Neural cell (in vitro differentiated cells): Measurements from ENCODE around the gene MAML2. TPM values are rescaled to one million over a fixed set of nuclear protein-coding genes. Genes with fewer than 3 reads are reported as not detected.

ENCODE experiments used
- H2AFZ ChIP-seq: fragments of 200-600, 300-800 bp; sonication (generic), shearing (Covaris generic); 2 replicates; pipeline ENCODE4 v1.6.0; 2014; ENCODE audit warnings: low read depth, mild to moderate bottlenecking, antibody characterized with exemption, low read length, moderate library complexity
- H3F3A ChIP-seq: fragments of 200-600 bp; shearing (Covaris generic); 2 replicates; pipeline ENCODE4 v1.6.1; 2016; ENCODE audit warnings: mild to moderate bottlenecking, moderate library complexity, mixed read lengths, antibody characterized with exemption, low read length; ENCODE audit not compliant: insufficient read depth, poor library complexity, severe bottlenecking
- H3K27ac ChIP-seq: fragments of 200-600, 300-800 bp; sonication (generic), shearing (Covaris generic); 2 replicates; pipeline ENCODE4 v1.5.1; 2014; ENCODE audit warnings: mild to moderate bottlenecking, low read length, moderate library complexity
- H3K27me3 ChIP-seq: fragments of 300-800, 200-600 bp; sonication (generic), shearing (Covaris generic); 2 replicates; pipeline ENCODE4 v1.6.0; 2014; ENCODE audit warnings: mild to moderate bottlenecking, low read depth, low read length, moderate library complexity; ENCODE audit not compliant: insufficient read depth
- H3K36me3 ChIP-seq: fragments of 300-800, 200-600 bp; sonication (generic), shearing (Covaris generic); 2 replicates; pipeline ENCODE4 v1.5.1; 2014; ENCODE audit warnings: mild to moderate bottlenecking, antibody characterized with exemption, low read length, moderate library complexity; ENCODE audit not compliant: insufficient read depth
- H3K4me2 ChIP-seq: fragments of 300-800, 200-600 bp; sonication (generic), shearing (Covaris generic); 2 replicates; pipeline ENCODE4 v1.6.0; 2014; ENCODE audit warnings: mild to moderate bottlenecking, low read length
- H3K4me3 ChIP-seq: fragments of 300-800, 200-600 bp; sonication (generic), shearing (Covaris generic); 2 replicates; pipeline ENCODE4 v1.5.1; 2014; ENCODE audit warnings: mild to moderate bottlenecking, low read length, moderate library complexity
- H3K79me2 ChIP-seq: fragments of 200-600 bp; shearing (Covaris generic); replicated peaks from 2 replicates; pipeline ENCODE4 v1.6.0; 2014; ENCODE audit warnings: mild to moderate bottlenecking, low read length, moderate library complexity; ENCODE audit not compliant: insufficient read depth
- H3K9ac ChIP-seq: fragments of 300-800, 200-600 bp; sonication (generic), shearing (Covaris generic); 2 replicates; pipeline ENCODE4 v1.6.1; 2016; ENCODE audit warnings: mild to moderate bottlenecking, low read length, mixed read lengths
- H3K9me2 ChIP-seq: fragments of 200-600 bp; shearing (Covaris generic); 2 replicates; pipeline ENCODE4 v1.6.1; 2016; ENCODE audit warnings: mild to moderate bottlenecking, low read length, mixed read lengths; ENCODE audit not compliant: insufficient read depth
- H3K9me3 ChIP-seq: fragments of 200-600, 300-800 bp; sonication (generic), shearing (Covaris generic); 2 replicates; pipeline ENCODE4 v1.6.1; 2016; ENCODE audit warnings: mild to moderate bottlenecking, mixed run types, low read length, moderate library complexity, mixed read lengths
- H4K20me1 ChIP-seq: fragments of 200-600 bp; shearing (Covaris generic); 2 replicates; pipeline ENCODE4 v1.6.1; 2016; ENCODE audit warnings: mild to moderate bottlenecking, mixed run types; ENCODE audit not compliant: insufficient read depth
- EP300 ChIP-seq: fragments of 450-650 bp; conservative IDR thresholded peaks from 2 replicates; pipeline ENCODE4 v1.6.1; 2014; ENCODE audit warnings: antibody characterized with exemption, mild to moderate bottlenecking, moderate library complexity; ENCODE audit not compliant: poor library complexity, severe bottlenecking
- EZH2 ChIP-seq: fragments of 200-600, 300-800 bp; shearing (Covaris generic), sonication (generic); IDR thresholded peaks from 2 replicates; pipeline ENCODE4 v1.6.1; 2014; ENCODE audit warnings: antibody characterized with exemption, low read length, borderline replicate concordance, mild to moderate bottlenecking; ENCODE audit not compliant: insufficient read depth, poor library complexity, severe bottlenecking
- MXI1 ChIP-seq: fragments of 450-650 bp; conservative IDR thresholded peaks from 2 replicates; pipeline ENCODE4 v1.6.1; 2014; ENCODE audit warnings: antibody characterized with exemption, mild to moderate bottlenecking; ENCODE audit not compliant: poor library complexity, severe bottlenecking
- POLR2AphosphoS5 ChIP-seq: IDR thresholded peaks from 2 replicates; pipeline ENCODE4 v1.6.1; 2012
- REST ChIP-seq: IDR thresholded peaks from 2 replicates; pipeline ENCODE4 v1.6.1; 2012; ENCODE audit warnings: borderline replicate concordance
- TAF1 ChIP-seq: IDR thresholded peaks from 2 replicates; pipeline ENCODE4 v1.6.1; 2012; ENCODE audit warnings: low read depth
- polyA plus RNA-seq: library from polyadenylated mRNA; depleted of rRNA; stranded (reverse); fragments of >200 nt; gene quantifications from 2 replicates; pipeline ENCODE4 v1.2.3, GENCODE V29; 2014
- TF ChIP-seq, protein P1 (sequence below): fragments of 450-650 bp; IDR thresholded peaks from 2 replicates; pipeline ENCODE4 v1.5.1; 2014; ENCODE audit warnings: antibody characterized with exemption, mild to moderate bottlenecking, moderate library complexity; ENCODE audit not compliant: poor library complexity, severe bottlenecking

Gene MAML2
- polyA plus RNA-seq, 1 donor from 2014 or later = 3.6 TPM

- Histone ChIP-seq H3F3A (no peaks in the 10 kb centered on the region), H3K79me2 (no peaks in the 10 kb centered on the region), H3K9me2 (no peaks in the 10 kb centered on the region), H3K9me3 (no peaks in the 10 kb centered on the region), H3K27me3 (no peaks in the 10 kb centered on the region), H3K27ac (no peak overlapping the region), H2AFZ (no peak overlapping the region), H3K4me2 (no peak overlapping the region), H3K9ac (no peak overlapping the region), H3K4me3 (no peak overlapping the region), H3K36me3 (peaks cover 13% of the 10 kb centered on the region), H4K20me1 (no peaks in the 10 kb centered on the region)
- no peak for TF ChIP-seq MXI1
- no peak for TF ChIP-seq EZH2
- no peak for TF ChIP-seq REST
- TF ChIP-seq EP300 = no peak
Measured at GRCh38 chr11:96365493-96365892, 22.5 kb upstream of the MAML2 start.

- no peaks in the 10 kb centered on the region for H3K9me3 ChIP-seq
- H3K9me2 ChIP-seq = no peaks in the 10 kb centered on the region
- no peaks in the 10 kb centered on the region for H3K79me2 ChIP-seq
- H3K9ac ChIP-seq = no peak overlapping the region
- no peaks in the 10 kb centered on the region for H4K20me1 ChIP-seq
- H3K36me3 ChIP-seq = peaks cover 15% of the 10 kb centered on the region
- no peak overlapping the region for H3K4me3 ChIP-seq
- no peaks in the 10 kb centered on the region for H3K27me3 ChIP-seq
- no peak overlapping the region for H3K27ac ChIP-seq
- H2AFZ ChIP-seq = no peak overlapping the region
- no peak overlapping the region for H3K4me2 ChIP-seq
- TF ChIP-seq POLR2AphosphoS5 (no peak), TAF1 (no peak), REST (no peak), EP300 (no peak), MXI1 (no peak), EZH2 (no peak)
- TF ChIP-seq, protein P1, sequence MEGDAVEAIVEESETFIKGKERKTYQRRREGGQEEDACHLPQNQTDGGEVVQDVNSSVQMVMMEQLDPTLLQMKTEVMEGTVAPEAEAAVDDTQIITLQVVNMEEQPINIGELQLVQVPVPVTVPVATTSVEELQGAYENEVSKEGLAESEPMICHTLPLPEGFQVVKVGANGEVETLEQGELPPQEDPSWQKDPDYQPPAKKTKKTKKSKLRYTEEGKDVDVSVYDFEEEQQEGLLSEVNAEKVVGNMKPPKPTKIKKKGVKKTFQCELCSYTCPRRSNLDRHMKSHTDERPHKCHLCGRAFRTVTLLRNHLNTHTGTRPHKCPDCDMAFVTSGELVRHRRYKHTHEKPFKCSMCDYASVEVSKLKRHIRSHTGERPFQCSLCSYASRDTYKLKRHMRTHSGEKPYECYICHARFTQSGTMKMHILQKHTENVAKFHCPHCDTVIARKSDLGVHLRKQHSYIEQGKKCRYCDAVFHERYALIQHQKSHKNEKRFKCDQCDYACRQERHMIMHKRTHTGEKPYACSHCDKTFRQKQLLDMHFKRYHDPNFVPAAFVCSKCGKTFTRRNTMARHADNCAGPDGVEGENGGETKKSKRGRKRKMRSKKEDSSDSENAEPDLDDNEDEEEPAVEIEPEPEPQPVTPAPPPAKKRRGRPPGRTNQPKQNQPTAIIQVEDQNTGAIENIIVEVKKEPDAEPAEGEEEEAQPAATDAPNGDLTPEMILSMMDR = no peak
- no peaks in the 10 kb centered on the region for H3F3A ChIP-seq
Measured at GRCh38 chr11:96361778-96362177, 18.8 kb upstream of the MAML2 start.
